Fibroblast of mammary gland (primary cell): ENCODE data around the gene DPY19L1.
A peak's percentile ranks its signal among the peaks of the same experiment; 100 is the strongest.

Experiments
- DNase-seq: peaks from one replicate; pipeline ENCODE4 v3.0.0-alpha.2; 2010; ENCODE audit warnings: low read depth
- H3K4me3 ChIP-seq: 2 replicates; pipeline ENCODE4 v1.5.1; 2011; ENCODE audit warnings: low read depth, mild to moderate bottlenecking, low read length, moderate library complexity; ENCODE audit not compliant: control insufficient read depth
- TF ChIP-seq, protein P1 (sequence below): conservative IDR thresholded peaks from 2 replicates; pipeline ENCODE4 v1.5.1; 2011; ENCODE audit warnings: low read depth, low read length, inconsistent platforms; ENCODE audit not compliant: control insufficient read depth, insufficient read depth

Gene DPY19L1

DNA sequence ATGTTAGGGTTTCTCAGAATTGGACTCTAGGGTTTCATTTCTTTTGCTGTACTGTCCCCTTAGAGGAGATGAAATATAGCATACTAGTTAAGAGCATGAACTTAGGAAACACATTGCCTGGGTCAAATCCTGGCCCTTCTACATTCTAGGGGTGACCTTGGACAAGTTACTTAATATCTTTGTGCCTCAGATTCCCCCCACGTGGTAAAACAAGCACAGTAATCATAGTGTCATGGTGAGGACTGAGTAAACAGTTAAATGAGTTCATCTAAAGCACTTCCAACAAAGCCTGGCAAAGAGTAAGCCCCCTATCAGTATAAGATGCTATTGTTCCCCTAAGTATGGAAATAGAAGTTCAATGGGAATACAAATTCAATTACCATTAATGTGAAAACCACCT lies 5.1 kb downstream of the DPY19L1 start:
- no peak overlapping the region for H3K4me3 ChIP-seq
- DNase-seq: peak; percentile 28
- TF ChIP-seq, protein P1, sequence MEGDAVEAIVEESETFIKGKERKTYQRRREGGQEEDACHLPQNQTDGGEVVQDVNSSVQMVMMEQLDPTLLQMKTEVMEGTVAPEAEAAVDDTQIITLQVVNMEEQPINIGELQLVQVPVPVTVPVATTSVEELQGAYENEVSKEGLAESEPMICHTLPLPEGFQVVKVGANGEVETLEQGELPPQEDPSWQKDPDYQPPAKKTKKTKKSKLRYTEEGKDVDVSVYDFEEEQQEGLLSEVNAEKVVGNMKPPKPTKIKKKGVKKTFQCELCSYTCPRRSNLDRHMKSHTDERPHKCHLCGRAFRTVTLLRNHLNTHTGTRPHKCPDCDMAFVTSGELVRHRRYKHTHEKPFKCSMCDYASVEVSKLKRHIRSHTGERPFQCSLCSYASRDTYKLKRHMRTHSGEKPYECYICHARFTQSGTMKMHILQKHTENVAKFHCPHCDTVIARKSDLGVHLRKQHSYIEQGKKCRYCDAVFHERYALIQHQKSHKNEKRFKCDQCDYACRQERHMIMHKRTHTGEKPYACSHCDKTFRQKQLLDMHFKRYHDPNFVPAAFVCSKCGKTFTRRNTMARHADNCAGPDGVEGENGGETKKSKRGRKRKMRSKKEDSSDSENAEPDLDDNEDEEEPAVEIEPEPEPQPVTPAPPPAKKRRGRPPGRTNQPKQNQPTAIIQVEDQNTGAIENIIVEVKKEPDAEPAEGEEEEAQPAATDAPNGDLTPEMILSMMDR: no peak

DNA sequence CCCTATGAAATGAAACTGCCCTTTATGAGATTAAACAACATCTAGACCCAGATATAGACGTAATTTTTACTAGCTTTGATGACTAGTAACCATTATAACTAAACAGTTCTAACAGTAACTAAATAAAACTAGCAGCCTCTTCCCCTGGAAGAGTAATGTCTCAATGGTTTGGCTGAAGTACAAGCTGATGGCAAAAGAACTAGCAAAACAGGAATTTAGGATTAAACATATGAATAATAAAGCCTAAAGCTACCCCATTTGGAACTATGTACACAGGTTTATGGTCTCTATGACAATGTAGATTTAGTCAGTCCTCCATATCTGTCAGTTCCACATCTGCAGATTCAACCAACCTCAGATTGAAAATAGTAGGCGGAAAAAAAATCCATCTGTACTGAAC lies 6.4 kb downstream of the DPY19L1 start:
- no peak for DNase-seq
- TF ChIP-seq, protein P1: no peak
- no peak overlapping the region for H3K4me3 ChIP-seq

DNA sequence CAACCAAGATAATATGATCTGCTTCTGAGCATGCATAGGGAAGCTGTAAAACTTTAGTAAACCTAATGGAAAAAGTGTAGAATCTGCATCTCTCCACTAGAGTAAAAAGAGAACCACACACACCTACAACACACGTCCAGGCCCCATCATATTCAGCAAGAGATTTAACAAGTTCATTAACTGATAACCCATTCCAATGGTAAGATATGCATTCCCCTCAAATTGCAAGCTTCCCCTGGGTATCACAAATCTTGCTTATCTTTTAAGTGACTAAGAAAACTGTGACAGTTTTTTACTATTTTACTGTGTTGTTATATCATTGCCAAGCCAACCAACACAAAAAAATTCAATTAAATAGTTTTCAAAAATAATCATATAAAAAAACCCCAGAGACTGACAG lies 8.0 kb downstream of the DPY19L1 start:
- no peak overlapping the region for H3K4me3 ChIP-seq
- TF ChIP-seq, protein P1: no peak
- no peak for DNase-seq

DNA sequence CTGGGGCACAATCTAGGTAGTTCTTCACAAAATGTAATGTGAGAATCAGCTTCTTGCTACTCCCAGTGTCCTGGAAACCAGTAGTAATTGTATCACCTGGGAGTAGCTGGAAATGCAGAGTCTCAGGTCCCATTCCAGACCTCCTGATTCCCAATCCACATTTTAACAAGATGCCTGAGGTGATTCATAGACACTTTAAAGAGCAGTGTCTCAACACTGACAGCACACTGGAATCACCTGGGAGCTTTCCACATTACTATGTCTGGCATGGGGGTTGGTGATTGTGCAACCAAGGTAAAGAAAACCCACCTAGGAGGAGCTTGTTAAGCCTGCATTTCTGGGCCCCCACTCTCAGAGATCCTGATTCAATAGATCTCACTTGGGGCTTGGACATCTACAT lies 11.1 kb downstream of the DPY19L1 start:
- TF ChIP-seq, protein P1: no peak
- no peak overlapping the region for H3K4me3 ChIP-seq
- DNase-seq: no peak

DNA sequence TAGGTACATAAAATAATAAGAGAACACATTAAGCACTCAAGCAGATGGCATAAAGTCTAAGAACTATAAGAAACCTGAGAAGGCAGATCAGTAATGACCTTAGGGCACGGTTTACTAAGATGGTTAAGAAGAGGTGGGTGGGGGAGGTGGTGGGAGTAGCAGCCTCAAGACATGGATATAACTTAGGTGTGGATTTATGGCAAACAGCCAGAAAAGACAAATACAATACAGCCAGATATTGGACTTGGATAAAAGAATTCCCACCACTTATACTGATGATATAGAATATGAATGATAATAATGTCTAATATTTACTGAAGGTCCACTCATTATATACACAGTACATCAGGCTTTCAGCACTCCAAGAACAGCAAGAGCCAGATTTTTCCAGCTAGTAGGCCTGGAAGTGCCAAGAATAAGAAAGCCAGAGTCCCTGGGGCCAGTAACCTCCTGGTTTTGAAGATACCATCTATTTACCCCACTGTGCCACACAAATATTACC lies 11.9 kb downstream of the DPY19L1 start:
- TF ChIP-seq, protein P1: no peak
- no peak overlapping the region for H3K4me3 ChIP-seq
- DNase-seq: no peak

- DNase-seq: no peak
- TF ChIP-seq, protein P1: no peak
- H3K4me3 ChIP-seq: no peak overlapping the region
These were observed 13.0 kb downstream of the DPY19L1 start for GRCh38 chr7:35024298-35024697.

DNA sequence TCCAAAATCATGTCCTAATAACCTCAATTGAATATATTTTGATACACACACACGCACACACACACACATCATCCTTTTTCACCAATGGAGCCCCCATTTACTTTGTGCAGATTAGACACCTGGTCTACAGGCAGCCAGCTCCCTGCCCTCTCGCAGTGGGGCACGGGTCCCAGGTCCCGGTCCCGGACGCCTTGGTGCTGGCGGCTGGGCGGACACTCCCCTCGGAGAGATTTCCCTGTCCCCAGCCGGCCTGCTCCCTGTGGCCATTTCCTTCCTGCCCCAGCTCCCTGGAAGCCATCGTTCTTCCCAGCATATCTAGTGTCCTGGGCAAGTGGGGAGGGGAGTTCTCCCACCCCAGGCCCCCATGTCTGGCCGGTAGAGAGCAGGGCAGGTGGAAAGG lies 14.6 kb downstream of the DPY19L1 start:
- H3K4me3 ChIP-seq: no peak overlapping the region
- DNase-seq: no peak
- TF ChIP-seq, protein P1: no peak
